ENCODE data around the gene CHAT. TPM values are rescaled to one million over a fixed set of nuclear protein-coding genes. Genes with fewer than 3 reads are reported as not detected.

The CHAT gene
- total RNA-seq, 1 experiment from 2014 or later, result not detected

GRCh38 chr10:49690698-49691356 is 77.0 kb downstream of the CHAT start:
- Histone ChIP-seq H3K9me3 (ENCODE audit: control insufficient read depth in 1 of 2, insufficient read depth in 1 of 2, low read depth in 1 of 2, low read length in 2 of 2) (no peaks in the 10 kb centered on the region), H3K36me3 (ENCODE audit: control insufficient read depth in 1 of 2, insufficient read depth in 2 of 2, low read length in 2 of 2) (no peaks in the 10 kb centered on the region), H3K27ac (ENCODE audit: low read depth, low read length) (no peak overlapping the region), H3K9ac (ENCODE audit: low read length) (no peak overlapping the region), H3K27me3 (ENCODE audit: insufficient read depth, low read length) (peaks cover 30% of the 10 kb centered on the region; the same call in 1 of the 2 replicates), H2AFZ (ENCODE audit: low read depth, low read length, poor library complexity, severe bottlenecking) (no peak overlapping the region), H3K9me2 (ENCODE audit: insufficient read depth) (no peaks in the 10 kb centered on the region), H3K79me2 (ENCODE audit: insufficient read depth, low read length) (no peaks in the 10 kb centered on the region), H3K4me3 (replicated peaks in 1 of 2; ENCODE audit: low read depth in 1 of 2, low read length in 2 of 2) (no peak overlapping the region), H4K20me1 (ENCODE audit: insufficient read depth) (no peaks in the 10 kb centered on the region), H3K4me1 (ENCODE audit: control insufficient read depth in 1 of 2, insufficient read depth in 2 of 2, low read length in 2 of 2) (no peaks in the 10 kb centered on the region), H3K4me2 (ENCODE audit: low read length) (no peak overlapping the region)
- intact Hi-C loops (cut with micrococcal nuclease), result no loop called here
- no peak for TF ChIP-seq EZH2 (IDR thresholded peaks at IDR 0.05)
- TF ChIP-seq TCF7L2 (IDR thresholded peaks at IDR 0.05; ENCODE audit: borderline replicate concordance, extremely low read depth, insufficient read depth, insufficient read length), result no peak
- TF ChIP-seq CBX3 (IDR thresholded peaks at IDR 0.05; ENCODE audit: low read depth), result no peak
- TF ChIP-seq YY1 (IDR thresholded peaks at IDR 0.05; ENCODE audit: extremely low read depth, insufficient replicate concordance, low read depth, low read length), result no peak
- no peak for TF ChIP-seq SRF (IDR thresholded peaks at IDR 0.05; ENCODE audit: low read depth)
- no peak for TF ChIP-seq EGR1 (IDR thresholded peaks at IDR 0.05; ENCODE audit: low read depth)
- no peak for TF ChIP-seq SP1 (IDR thresholded peaks at IDR 0.05; ENCODE audit: low read depth)
- TF ChIP-seq FOSL1 (IDR thresholded peaks at IDR 0.05; ENCODE audit: low read depth), result no peak
- TF ChIP-seq ZBTB33 (IDR thresholded peaks at IDR 0.05; ENCODE audit: extremely low read depth, insufficient replicate concordance, low read length), result no peak
- TF ChIP-seq, protein P1, sequence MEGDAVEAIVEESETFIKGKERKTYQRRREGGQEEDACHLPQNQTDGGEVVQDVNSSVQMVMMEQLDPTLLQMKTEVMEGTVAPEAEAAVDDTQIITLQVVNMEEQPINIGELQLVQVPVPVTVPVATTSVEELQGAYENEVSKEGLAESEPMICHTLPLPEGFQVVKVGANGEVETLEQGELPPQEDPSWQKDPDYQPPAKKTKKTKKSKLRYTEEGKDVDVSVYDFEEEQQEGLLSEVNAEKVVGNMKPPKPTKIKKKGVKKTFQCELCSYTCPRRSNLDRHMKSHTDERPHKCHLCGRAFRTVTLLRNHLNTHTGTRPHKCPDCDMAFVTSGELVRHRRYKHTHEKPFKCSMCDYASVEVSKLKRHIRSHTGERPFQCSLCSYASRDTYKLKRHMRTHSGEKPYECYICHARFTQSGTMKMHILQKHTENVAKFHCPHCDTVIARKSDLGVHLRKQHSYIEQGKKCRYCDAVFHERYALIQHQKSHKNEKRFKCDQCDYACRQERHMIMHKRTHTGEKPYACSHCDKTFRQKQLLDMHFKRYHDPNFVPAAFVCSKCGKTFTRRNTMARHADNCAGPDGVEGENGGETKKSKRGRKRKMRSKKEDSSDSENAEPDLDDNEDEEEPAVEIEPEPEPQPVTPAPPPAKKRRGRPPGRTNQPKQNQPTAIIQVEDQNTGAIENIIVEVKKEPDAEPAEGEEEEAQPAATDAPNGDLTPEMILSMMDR (IDR thresholded peaks at IDR 0.05 in 2 of 3, conservative IDR thresholded peaks at IDR 0.05 in 1 of 3; ENCODE audit: borderline replicate concordance in 1 of 3, insufficient read depth in 1 of 3, low read depth in 2 of 3, low read length in 2 of 3), result no peak
- DNase-seq (ENCODE audit: low read depth, low spot score) (no peak), ATAC-seq (no peak)
- CTCF ChIA-PET, result no interaction called here
- BruUV-seq (replicated peaks), result no TSS peak
- POLR2A ChIA-PET, result no interaction called here
- RAD21 ChIA-PET (ENCODE audit: low non-redundant PET in 1 of 2, low total read pairs in 2 of 2, uncharacterized antibody in 2 of 2, unreplicated experiment in 2 of 2), result no interaction called here

All from HCT116 (cell line).